ENCODE results near the gene MRPL52.

MRPL52 gene

DNA sequence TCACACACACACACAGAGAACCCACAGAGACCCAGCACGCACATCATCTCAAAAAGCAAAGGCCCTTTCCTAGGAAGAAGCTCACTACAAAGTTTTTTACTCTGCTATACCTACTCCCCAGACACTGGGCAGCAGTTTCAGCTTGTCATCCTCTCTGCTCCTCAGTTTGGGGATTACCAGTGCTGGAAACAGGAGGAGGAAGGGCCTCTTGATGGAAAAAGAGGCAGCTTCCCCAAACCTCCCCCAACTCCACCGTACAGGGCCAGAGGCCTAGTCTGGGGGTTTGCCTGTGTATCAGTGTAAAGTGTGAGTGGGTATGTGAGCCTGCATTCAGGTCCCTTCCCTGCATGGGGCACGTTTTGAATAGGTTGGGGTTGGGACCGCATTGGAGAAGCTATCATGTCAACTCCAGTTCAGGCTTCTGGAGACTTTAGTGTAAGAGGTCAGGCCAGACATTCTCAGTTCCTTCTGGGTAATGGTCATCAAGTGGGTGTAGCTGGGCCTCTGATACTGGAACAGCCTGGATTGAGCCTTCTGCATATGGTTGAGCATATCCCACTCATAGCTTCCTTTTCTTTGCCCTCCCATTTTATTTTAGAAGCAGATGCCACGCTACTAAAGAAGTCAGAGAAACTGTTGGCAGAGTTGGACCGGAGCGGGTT lies 54.5 kb downstream of the MRPL52 start:
- DNase-seq = no peak

All from CD4-positive, alpha-beta T cell treated with Interleukin-1 beta for 1 hour (primary cell).